Non-pigmented ciliary epithelial cell (primary cell): ENCODE data around the gene ENTPD6.
"Not testable (repeated sequence)": the region's sequence is repeated elsewhere in the genome, so short reads cannot be mapped to it uniquely, and the experiment has no call there.

Experiments
- DNase-seq: peaks from one replicate; pipeline ENCODE4 v3.0.0-alpha.2; 2010; ENCODE audit warnings: low read depth

ENTPD6 gene

GRCh38 chr20:25223765-25224720 is 28.5 kb downstream of the ENTPD6 start:
- no peak for DNase-seq

DNA sequence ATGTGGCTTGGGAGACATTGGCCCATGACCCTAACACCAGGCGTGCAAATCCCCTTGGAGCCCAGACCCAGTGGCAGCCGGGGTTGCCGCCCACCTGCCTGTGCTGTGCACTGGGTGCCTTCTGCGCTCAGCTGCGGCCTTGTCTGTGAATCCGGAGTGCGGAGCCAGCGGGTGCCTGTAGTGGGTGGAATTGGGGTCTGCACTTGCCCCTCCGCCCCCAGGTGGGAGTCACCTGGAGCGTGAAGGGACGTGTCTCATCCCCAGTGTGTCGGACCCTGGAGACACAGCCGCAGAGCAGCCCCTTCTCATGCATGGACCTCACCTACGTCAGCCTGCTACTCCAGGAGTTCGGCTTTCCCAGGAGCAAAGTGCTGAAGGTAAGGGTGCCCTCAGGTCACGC is 29.4 kb downstream of the ENTPD6 start:
- DNase-seq: no peak

DNA sequence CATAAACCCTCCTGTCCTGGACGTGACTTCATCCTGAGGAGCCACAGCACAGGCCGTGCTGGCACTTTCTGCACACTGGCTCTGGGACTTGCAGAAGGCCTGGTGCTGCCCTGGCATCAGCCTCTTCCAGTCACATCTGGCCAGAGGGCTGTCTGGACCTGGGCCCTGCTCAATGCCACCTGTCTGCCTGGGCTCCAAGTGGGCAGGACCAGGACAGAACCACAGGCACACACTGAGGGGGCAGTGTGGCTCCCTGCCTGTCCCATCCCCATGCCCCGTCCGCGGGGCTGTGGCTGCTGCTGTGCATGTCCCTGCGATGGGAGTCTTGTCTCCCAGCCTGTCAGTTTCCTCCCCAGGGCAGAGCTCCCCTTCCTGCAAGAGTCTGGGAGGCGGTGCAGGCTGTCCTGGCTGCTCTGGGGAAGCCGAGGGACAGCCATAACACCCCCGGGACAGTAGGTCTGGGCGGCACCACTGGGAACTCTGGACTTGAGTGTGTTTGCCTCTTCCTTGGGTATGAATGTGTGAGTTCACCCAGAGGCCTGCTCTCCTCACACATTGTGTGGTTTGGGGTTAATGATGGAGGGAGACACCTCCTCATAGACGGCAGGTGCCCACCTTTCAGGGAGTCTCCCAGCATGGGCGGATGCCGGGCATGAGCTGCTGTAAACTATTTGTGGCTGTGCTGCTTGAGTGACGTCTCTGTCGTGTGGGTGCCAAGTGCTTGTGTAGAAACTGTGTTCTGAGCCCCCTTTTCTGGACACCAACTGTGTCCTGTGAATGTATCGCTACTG is 30.3 kb downstream of the ENTPD6 start:
- DNase-seq: no peak

GRCh38 chr20:25226433-25227316 is 31.2 kb downstream of the ENTPD6 start:
- no peak for DNase-seq

GRCh38 chr20:25227317-25227831 is 31.9 kb downstream of the ENTPD6 start:
- peak; percentile 37 for DNase-seq

DNA sequence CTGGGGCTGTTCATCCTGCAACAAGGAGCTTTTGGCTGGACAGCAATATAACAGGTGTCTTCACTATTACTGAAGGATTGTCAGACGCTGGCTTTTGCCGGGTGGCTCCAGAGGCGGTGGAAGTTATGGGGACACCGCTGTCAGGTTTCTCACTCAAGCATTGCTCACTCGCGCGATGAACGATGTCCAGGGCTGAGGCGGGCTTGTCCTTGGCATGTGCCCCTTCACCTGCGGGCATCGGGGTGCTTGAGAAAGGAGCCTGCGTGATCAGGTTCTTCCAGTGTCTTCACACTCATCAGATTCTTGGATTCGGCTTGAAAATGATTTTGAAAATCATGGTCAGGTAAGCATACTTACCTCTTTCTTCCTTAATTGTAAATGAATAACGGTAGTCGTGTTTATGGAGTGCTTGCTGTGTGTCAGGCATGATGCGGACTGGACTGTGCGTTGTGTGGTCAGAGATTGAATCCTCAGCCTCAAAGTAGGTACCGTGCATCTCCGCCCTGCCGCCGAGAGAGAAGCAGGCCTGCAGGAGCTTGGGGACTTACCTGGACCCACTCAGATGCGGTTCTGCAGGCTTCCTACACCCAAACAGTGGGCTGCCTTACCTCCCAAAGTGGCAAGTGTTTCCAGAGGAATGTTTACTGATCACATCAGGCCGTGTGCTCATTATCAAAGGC is 34.1 kb downstream of the ENTPD6 start:
- no peak for DNase-seq

- DNase-seq: no peak
Observed at GRCh38 chr20:25230166-25230831, 34.8 kb downstream of the ENTPD6 start.

DNA sequence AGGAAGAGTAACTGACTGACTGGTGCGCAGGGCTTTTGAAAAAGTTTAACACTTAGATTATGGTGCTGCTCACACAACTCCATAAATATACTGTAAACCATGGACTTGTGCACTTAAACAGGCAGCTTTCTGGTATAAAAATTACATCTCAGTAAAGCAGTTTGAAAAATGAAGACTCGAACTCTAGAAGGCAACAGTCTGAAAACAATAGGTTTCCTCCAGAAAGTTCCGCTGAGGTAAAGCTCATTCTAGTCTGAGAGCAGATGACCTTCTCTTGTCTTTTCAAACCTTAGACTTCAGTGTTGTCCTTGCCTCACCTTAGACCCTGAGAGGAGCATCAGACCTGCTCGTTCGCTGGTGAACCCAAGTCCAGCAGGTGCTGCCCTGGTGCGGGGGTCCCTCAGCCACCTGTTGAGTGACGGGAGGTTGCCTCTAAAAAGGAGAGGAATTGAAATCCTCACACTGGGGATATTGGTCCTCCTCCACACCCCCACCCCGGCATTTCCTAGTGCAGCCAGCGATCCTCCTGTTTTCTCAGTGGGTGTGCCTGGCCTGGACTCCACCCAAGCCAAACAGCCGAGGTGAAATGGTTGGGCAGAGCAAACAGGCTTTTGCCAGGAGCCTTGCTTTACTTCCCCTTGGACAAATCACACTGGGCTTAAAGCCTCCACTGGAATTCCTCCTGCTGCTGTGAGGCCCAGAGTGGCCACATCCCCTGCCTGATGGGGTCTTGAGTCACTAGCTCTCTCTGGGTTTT is 37.7 kb downstream of the ENTPD6 start:
- DNase-seq: peak; percentile 53

DNA sequence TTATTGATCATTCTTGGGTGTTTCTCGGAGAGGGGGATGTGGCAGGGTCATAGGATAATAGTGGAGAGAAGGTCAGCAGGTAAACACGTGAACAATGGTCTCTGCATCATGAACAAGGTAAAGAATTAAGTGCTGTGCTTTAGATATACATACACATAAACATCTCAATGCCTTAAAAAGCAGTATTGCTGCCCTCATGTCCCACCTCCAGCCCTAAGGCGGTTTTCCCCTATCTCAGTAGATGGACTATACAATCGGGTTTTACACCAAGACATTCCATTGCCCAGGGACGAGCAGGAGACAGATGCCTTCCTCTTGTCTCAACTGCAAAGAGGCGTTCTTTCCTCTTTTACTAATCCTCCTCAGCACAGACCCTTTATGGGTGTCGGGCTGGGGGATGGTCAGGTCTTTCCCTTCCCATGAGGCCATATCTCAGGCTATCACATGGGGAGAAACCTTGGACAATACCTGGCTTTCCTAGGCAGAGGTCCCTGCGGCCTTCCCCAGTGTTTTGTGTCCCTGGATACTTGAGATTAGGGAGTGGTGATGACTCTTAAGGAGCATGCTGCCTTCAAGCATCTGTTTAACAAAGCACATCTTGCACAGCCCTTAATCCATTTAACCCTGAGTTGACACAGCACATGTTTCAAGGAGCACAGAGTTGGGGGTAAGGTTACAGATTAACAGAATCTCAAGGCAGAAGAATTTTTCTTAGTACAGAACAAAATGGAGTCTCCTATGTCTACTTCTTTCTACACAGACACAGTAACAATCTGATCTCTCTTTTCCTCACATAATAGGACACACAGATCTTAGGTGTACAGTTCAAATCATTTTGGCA is 38.7 kb downstream of the ENTPD6 start:
- not testable (repeated sequence) for DNase-seq

GRCh38 chr20:25236450-25237304 is 41.2 kb downstream of the ENTPD6 start:
- DNase-seq: no peak

DNA sequence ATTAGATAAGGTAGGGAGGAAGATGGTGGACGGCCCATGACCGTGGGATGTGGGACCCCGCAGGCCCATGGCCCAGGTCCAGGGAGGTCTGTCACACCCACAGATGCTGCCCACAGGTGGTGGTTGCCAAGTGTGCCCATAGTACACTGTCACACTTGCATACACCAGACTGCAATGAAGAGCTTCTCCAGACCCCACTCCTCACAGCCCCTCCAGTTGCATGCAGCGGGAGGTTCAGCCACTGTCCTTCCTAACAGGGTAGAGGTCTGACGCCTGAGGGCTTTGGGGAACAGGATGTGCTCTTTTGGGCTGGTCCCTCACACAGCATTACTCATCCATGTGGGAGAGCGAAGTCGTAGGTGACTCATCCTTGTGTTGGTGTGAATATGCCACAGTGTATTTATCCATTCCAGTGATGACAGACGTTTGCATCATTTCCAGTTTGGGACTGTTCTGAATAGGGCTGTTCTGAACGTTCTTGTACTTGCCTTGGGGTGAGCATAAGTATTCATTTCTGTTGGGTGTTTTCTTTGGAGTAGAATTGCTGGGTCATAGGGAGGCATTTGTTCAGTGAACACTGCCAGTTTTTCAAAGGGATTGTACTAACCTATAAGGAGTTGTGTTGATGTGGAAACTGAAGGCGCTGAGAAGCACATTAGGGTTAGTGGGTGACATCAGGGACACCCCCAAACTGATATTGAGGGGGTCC is 42.3 kb downstream of the ENTPD6 start:
- peak; percentile 99 for DNase-seq

DNA sequence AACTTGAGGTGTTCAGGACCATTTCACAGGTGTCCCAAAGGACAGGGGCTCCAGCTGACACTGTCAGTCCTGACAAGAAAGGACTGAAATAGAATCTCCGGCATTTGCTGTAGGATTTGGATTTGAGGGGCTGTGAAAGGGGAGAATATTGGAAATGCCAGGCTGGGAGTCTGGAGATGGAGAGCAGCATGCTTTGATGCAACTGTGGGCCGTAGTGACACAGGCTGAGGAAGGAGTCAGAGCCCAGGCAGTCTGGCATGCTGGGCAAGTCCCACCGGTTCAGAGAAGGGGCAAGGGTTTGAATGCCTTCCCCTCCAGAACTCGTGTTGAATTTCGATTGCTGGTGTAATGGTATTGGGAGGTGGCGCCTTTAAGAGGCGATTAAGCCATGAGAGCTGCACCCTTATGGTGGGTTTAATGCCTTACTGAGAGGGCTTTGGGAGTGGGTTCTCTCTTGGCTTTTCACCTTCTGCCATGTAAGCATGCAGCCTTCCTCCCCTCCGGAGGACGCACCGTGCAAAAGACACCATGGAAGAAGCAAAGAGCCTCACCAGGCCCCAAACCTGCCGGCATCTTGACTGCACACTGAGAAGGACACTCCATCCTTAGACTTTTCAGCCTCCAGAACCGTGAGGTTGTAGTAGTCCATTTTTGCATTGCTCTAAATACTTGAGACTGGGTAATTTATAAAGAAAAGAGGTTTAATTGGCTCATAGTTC is 43.0 kb downstream of the ENTPD6 start:
- DNase-seq: peak; percentile 47

DNA sequence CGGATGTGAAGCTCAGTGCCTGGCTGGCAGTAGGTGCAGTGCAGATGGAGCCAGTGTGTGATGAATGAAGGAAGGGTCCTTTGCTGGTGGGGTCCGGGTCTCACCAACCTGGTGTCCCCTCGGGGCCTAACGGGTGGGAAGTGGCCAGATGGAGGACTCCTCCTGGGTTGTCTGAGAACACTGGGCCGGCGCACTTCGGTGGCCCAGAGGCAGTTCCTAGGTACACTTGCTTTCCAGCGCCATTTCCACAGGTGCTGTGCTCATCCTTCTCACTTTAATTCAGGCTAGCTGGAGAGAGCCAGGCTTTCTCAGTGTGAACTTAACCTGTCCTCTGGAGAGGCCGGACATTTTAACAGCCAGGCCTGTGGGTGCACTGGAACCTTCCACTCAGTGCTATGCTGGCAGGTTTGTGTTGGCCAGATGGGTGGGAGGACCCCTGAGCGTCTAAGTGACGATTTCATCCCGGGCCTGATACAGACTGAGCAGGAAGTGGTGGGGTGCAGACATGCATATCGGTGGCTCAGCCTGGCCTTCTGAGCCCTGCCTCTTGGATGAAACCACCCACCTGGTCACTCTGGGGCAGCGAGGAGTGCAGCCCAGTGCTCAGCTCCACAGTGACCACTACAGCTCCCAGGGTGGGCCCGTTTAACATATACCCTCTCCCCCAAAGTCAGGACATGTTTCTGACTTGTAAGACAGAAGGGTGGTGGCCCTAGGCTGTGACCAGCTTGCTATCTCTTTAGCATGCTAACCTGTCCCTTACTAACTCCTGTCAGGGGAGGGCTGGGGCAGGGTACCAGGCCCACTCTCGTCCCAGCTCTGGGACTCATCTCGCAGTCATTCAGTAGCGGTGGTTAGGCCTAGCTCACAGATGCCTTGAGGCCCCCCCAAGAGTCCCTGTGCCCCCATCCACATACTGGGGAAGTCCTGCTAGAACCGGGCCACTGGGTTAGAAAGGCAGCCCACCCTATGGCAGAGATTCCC is 44.2 kb downstream of the ENTPD6 start:
- DNase-seq: no peak

GRCh38 chr20:25240851-25241658 is 45.5 kb downstream of the ENTPD6 start:
- DNase-seq: not testable (repeated sequence)

DNA sequence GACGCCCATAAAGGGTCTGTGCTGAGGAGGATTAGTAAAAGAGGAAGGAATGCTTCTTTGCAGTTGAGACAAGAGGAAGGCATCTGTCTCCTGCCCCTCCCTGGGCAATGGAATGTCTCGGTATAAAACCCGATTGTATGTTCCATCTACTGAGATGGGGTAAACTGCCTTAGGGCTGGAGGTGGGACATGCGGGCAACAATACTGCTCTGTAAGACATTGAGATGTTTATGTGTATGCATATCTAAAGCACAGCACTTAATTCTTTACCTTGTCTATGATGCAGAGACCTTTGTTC is 46.1 kb downstream of the ENTPD6 start:
- DNase-seq: not testable (repeated sequence)
